T-helper 17 cell (primary cell): Measurements from ENCODE around the gene KLHL13. TPM values are rescaled to one million over a fixed set of nuclear protein-coding genes. Genes with fewer than 3 reads are reported as not detected.

ENCODE experiments used
- ATAC-seq: fragments of 150-1000 bp; cut with Tn5 transposase; 2 replicates; pipeline ENCODE4 v1.10.0; 2021; ENCODE audit warnings: mild to moderate bottlenecking, moderate library complexity
- DNase-seq, 3 donors: peaks; one replicate each; pipeline versions ENCODE4 v3.0.0 to v3.0.0-alpha.2; 2020 to 2021
- H3K9me3 ChIP-seq: one replicate; pipeline ENCODE4 v1.7.0; 2013; ENCODE audit warnings: low read length, mild to moderate bottlenecking; ENCODE audit not compliant: control insufficient read depth, poor library complexity, severe bottlenecking
- H3K27ac Mint-ChIP-seq: one replicate; pipeline ENCODE4 v1.8.0; 2022; ENCODE audit warnings: mild to moderate bottlenecking, moderate library complexity, mixed read lengths
- H3K27me3 Mint-ChIP-seq: one replicate; pipeline ENCODE4 v1.8.0; 2022; ENCODE audit warnings: mixed read lengths
- H3K36me3 Mint-ChIP-seq: one replicate; pipeline ENCODE4 v1.8.0; 2022; ENCODE audit warnings: low read depth, mixed read lengths
- H3K4me1 Mint-ChIP-seq: one replicate; pipeline ENCODE4 v1.8.0; 2022; ENCODE audit warnings: mild to moderate bottlenecking, mixed read lengths
- H3K4me3 Mint-ChIP-seq: one replicate; pipeline ENCODE4 v1.8.0; 2022; ENCODE audit warnings: mild to moderate bottlenecking, moderate library complexity, mixed read lengths
- total RNA-seq, 4 donors: library from RNA in 2 of 4; stranded (reverse) in 2 of 4; gene quantifications; one replicate each; pipeline ENCODE4 v1.2.3 and lab custom pipeline; 2022 to 2026

Gene KLHL13
- total RNA-seq, 2 donors from 2014 or later = 0.20 to 0.96 TPM

DNA sequence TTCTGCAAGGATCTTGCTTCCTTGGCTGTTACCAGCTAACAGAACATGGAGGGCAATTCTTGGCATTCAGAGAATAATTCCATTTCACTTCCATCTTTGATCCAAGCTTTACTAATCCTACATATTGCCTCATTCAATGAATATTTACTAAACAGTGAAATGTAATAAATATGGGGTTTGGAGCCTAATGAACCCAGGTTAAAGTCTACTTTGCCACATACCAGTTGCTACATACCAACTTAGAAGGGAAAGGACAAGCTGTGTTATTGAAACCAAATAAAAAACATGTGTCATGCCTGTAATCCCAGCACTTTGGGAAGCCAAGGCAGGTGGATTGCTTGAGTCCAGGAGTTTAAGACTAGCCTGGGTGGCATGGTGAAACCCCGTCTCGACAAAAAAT is 265.6 kb downstream of the KLHL13 start:
- Mint-ChIP-seq H3K27me3 (no peaks in the 10 kb centered on the region), H3K4me3 (no peak overlapping the region), H3K4me1 (no peaks in the 10 kb centered on the region), H3K27ac (no peak overlapping the region), H3K36me3 (no peaks in the 10 kb centered on the region)
- ATAC-seq = no peak
- no peaks in the 10 kb centered on the region for H3K9me3 ChIP-seq
- no peak for DNase-seq

Other genes starting within 250 kb of the KLHL13 start
- gene WDR44, start 229.3 kb upstream of the KLHL13 start, total RNA-seq = 10 to 100 TPM; 15.4 to 18.0 TPM